HUES6 (cell line): ENCODE data around the gene YPEL2.
"Not testable (repeated sequence)": the region's sequence is repeated elsewhere in the genome, so short reads cannot be mapped to it uniquely, and the experiment has no call there.

ENCODE experiments used
- H3K27ac ChIP-seq: 2 replicates; pipeline ENCODE4 v1.7.0; 2013; ENCODE audit warnings: low read depth, mild to moderate bottlenecking, low read length, inconsistent platforms
- H3K27me3 ChIP-seq: 2 replicates; pipeline ENCODE4 v1.6.1; 2013; ENCODE audit warnings: low read length; ENCODE audit not compliant: control insufficient read depth, insufficient read depth
- H3K36me3 ChIP-seq: 2 replicates; pipeline ENCODE4 v1.6.1; 2013; ENCODE audit warnings: low read length; ENCODE audit not compliant: control insufficient read depth, insufficient read depth
- H3K4me1 ChIP-seq: 2 replicates; pipeline ENCODE4 v1.6.1; 2013; ENCODE audit warnings: low read length; ENCODE audit not compliant: control insufficient read depth, insufficient read depth
- H3K4me3 ChIP-seq: 2 replicates; pipeline ENCODE4 v1.5.1; 2013; ENCODE audit warnings: low read depth, low read length
- H3K9ac ChIP-seq: one replicate; pipeline ENCODE4 v1.6.1; 2013; ENCODE audit warnings: mild to moderate bottlenecking, low read length
- H3K9me3 ChIP-seq: 2 replicates; pipeline ENCODE4 v1.6.1; 2013; ENCODE audit warnings: low read depth, low read length; ENCODE audit not compliant: control insufficient read depth, insufficient read depth

Gene YPEL2

GRCh38 chr17:59304811-59305210, 26.6 kb upstream of the YPEL2 start:
- Histone ChIP-seq H3K9ac (no peak overlapping the region), H3K27me3 (no peaks in the 10 kb centered on the region), H3K4me1 (no peaks in the 10 kb centered on the region), H3K27ac (no peak overlapping the region), H3K36me3 (no peaks in the 10 kb centered on the region), H3K9me3 (no peaks in the 10 kb centered on the region), H3K4me3 (no peak overlapping the region)

GRCh38 chr17:59310263-59310920, 21.1 kb upstream of the YPEL2 start:
- Histone ChIP-seq H3K9ac (no peak overlapping the region), H3K9me3 (no peaks in the 10 kb centered on the region), H3K27me3 (no peaks in the 10 kb centered on the region), H3K4me3 (no peak overlapping the region), H3K36me3 (no peaks in the 10 kb centered on the region), H3K4me1 (no peaks in the 10 kb centered on the region), H3K27ac (no peak overlapping the region)

- Histone ChIP-seq H3K27ac (no peak overlapping the region), H3K4me1 (no peaks in the 10 kb centered on the region), H3K9ac (no peak overlapping the region), H3K4me3 (no peak overlapping the region), H3K27me3 (no peaks in the 10 kb centered on the region), H3K36me3 (no peaks in the 10 kb centered on the region), H3K9me3 (no peaks in the 10 kb centered on the region)
These were observed 20.4 kb upstream of the YPEL2 start for GRCh38 chr17:59311051-59311468.

GRCh38 chr17:59311521-59311920, 19.9 kb upstream of the YPEL2 start:
- H3K9me3 ChIP-seq, H3K36me3 ChIP-seq, H3K4me3 ChIP-seq, H3K9ac ChIP-seq, H3K27ac ChIP-seq, H3K4me1 ChIP-seq, H3K27me3 ChIP-seq: not testable (repeated sequence)

GRCh38 chr17:59315866-59316265, 15.6 kb upstream of the YPEL2 start:
- H3K36me3 ChIP-seq: no peaks in the 10 kb centered on the region
- H3K4me3 ChIP-seq: no peak overlapping the region
- H3K4me1 ChIP-seq: no peaks in the 10 kb centered on the region
- no peak overlapping the region for H3K27ac ChIP-seq
- no peaks in the 10 kb centered on the region for H3K27me3 ChIP-seq
- H3K9ac ChIP-seq: no peak overlapping the region
- no peaks in the 10 kb centered on the region for H3K9me3 ChIP-seq

- H3K4me1 ChIP-seq: peaks cover 22% of the 10 kb centered on the region
- no peaks in the 10 kb centered on the region for H3K36me3 ChIP-seq
- no peak overlapping the region for H3K27ac ChIP-seq
- H3K4me3 ChIP-seq: no peak overlapping the region
- H3K27me3 ChIP-seq: peaks cover 5% of the 10 kb centered on the region
- H3K9ac ChIP-seq: no peak overlapping the region
- no peaks in the 10 kb centered on the region for H3K9me3 ChIP-seq
These were observed 4.1 kb upstream of the YPEL2 start for GRCh38 chr17:59327121-59327980.

- Histone ChIP-seq H3K27me3 (peaks cover 11% of the 10 kb centered on the region), H3K27ac (no peak overlapping the region), H3K4me3 (no peak overlapping the region), H3K9ac (no peak overlapping the region), H3K36me3 (no peaks in the 10 kb centered on the region), H3K4me1 (peaks cover 27% of the 10 kb centered on the region), H3K9me3 (no peaks in the 10 kb centered on the region)
These were observed 3.5 kb upstream of the YPEL2 start for GRCh38 chr17:59327981-59328290.

- Histone ChIP-seq H3K4me3 (no peak overlapping the region), H3K27ac (no peak overlapping the region), H3K9ac (no peak overlapping the region), H3K4me1 (peaks cover 27% of the 10 kb centered on the region), H3K9me3 (no peaks in the 10 kb centered on the region), H3K36me3 (no peaks in the 10 kb centered on the region), H3K27me3 (peaks cover 17% of the 10 kb centered on the region)
These were observed 2.9 kb upstream of the YPEL2 start for GRCh38 chr17:59328601-59329000.

- H3K4me3 ChIP-seq: no peak overlapping the region; the same call in 1 of the 2 replicates
- peaks cover 25% of the 10 kb centered on the region for H3K27me3 ChIP-seq
- no peaks in the 10 kb centered on the region for H3K36me3 ChIP-seq
- H3K9ac ChIP-seq: no peak overlapping the region
- peaks cover 27% of the 10 kb centered on the region for H3K4me1 ChIP-seq
- H3K27ac ChIP-seq: no peak overlapping the region
- H3K9me3 ChIP-seq: no peaks in the 10 kb centered on the region
These were observed 2.0 kb upstream of the YPEL2 start for GRCh38 chr17:59329176-59330052.

GRCh38 chr17:59330053-59330942, 1.2 kb upstream of the YPEL2 start:
- Histone ChIP-seq H3K4me3 (peak overlapping the region; percentile 60), H3K4me1 (peaks cover 27% of the 10 kb centered on the region), H3K9ac (no peak overlapping the region), H3K9me3 (no peaks in the 10 kb centered on the region), H3K36me3 (no peaks in the 10 kb centered on the region), H3K27me3 (peaks cover 34% of the 10 kb centered on the region), H3K27ac (no peak overlapping the region)
